Kidney epithelial cell (primary cell): ENCODE data around the gene FZD1. TPM values are rescaled to one million over a fixed set of nuclear protein-coding genes. Genes with fewer than 3 reads are reported as not detected.
A peak's percentile ranks its signal among the peaks of the same experiment; 100 is the strongest.

ENCODE experiments used
- DNase-seq: peaks from one replicate; pipeline ENCODE4 v3.0.0-alpha.2; 2010; ENCODE audit warnings: low read depth
- H3K27me3 ChIP-seq: 2 replicates; pipeline ENCODE4 v1.6.0; 2011; ENCODE audit warnings: low read length; ENCODE audit not compliant: control insufficient read depth, insufficient read depth
- H3K36me3 ChIP-seq: 2 replicates; pipeline ENCODE4 v1.5.1; 2011; ENCODE audit warnings: low read length; ENCODE audit not compliant: control insufficient read depth, insufficient read depth
- H3K4me3 ChIP-seq: 2 replicates; pipeline ENCODE4 v1.5.1; 2011; ENCODE audit warnings: low read depth, mild to moderate bottlenecking, control low read depth, low read length
- CTCF ChIP-seq: IDR thresholded peaks from 2 replicates; pipeline ENCODE4 v1.5.1; 2011; ENCODE audit warnings: mild to moderate bottlenecking, moderate library complexity, low read length, control low read depth, inconsistent platforms; ENCODE audit not compliant: insufficient read depth, poor library complexity, severe bottlenecking
- total RNA-seq: library from RNA; depleted of rRNA; stranded (reverse); fragments of >200 nt; gene quantifications from 2 replicates; pipeline ENCODE4 v1.2.3, GENCODE V29; 2015

FZD1 gene
- total RNA-seq, 1 donor from 2014 or later: 8.6 TPM

- no peak for TF ChIP-seq CTCF
- no peaks in the 10 kb centered on the region for H3K36me3 ChIP-seq
- no peak overlapping the region for H3K4me3 ChIP-seq
- no peak for DNase-seq
- H3K27me3 ChIP-seq: no peaks in the 10 kb centered on the region
Measured at GRCh38 chr7:91230503-91230902, 33.7 kb upstream of the FZD1 start.

GRCh38 chr7:91233212-91233611, 31.0 kb upstream of the FZD1 start:
- H3K4me3 ChIP-seq: no peak overlapping the region
- H3K36me3 ChIP-seq: no peaks in the 10 kb centered on the region
- TF ChIP-seq CTCF: no peak
- no peak for DNase-seq
- no peaks in the 10 kb centered on the region for H3K27me3 ChIP-seq

- no peaks in the 10 kb centered on the region for H3K27me3 ChIP-seq
- no peak for DNase-seq
- H3K4me3 ChIP-seq: no peak overlapping the region
- TF ChIP-seq CTCF: no peak
- H3K36me3 ChIP-seq: no peaks in the 10 kb centered on the region
Measured at GRCh38 chr7:91235211-91235832, 28.9 kb upstream of the FZD1 start.

GRCh38 chr7:91239171-91239604, 25.0 kb upstream of the FZD1 start:
- H3K27me3 ChIP-seq: no peaks in the 10 kb centered on the region
- DNase-seq: peak; percentile 50
- H3K36me3 ChIP-seq: no peaks in the 10 kb centered on the region
- no peak for TF ChIP-seq CTCF
- H3K4me3 ChIP-seq: no peak overlapping the region

GRCh38 chr7:91239772-91240171, 24.5 kb upstream of the FZD1 start:
- no peaks in the 10 kb centered on the region for H3K27me3 ChIP-seq
- H3K36me3 ChIP-seq: no peaks in the 10 kb centered on the region
- H3K4me3 ChIP-seq: no peak overlapping the region
- TF ChIP-seq CTCF: no peak
- no peak for DNase-seq

GRCh38 chr7:91240376-91240941, 23.8 kb upstream of the FZD1 start:
- no peak overlapping the region for H3K4me3 ChIP-seq
- no peaks in the 10 kb centered on the region for H3K36me3 ChIP-seq
- TF ChIP-seq CTCF: no peak
- H3K27me3 ChIP-seq: no peaks in the 10 kb centered on the region
- no peak for DNase-seq
